GM10266 (cell line): ENCODE data around the gene TPRG1.

Experiments used
- DNase-seq: peaks from one replicate; pipeline ENCODE4 v3.0.0; 2012; ENCODE audit errors: extremely low spot score
- TF ChIP-seq, protein P1 (sequence below): IDR thresholded peaks from 2 replicates; pipeline ENCODE4 v1.5.1; 2012; ENCODE audit warnings: mild to moderate bottlenecking, low read depth; ENCODE audit not compliant: control insufficient read depth, insufficient read depth; ENCODE audit errors: missing control alignments

Gene TPRG1

DNA sequence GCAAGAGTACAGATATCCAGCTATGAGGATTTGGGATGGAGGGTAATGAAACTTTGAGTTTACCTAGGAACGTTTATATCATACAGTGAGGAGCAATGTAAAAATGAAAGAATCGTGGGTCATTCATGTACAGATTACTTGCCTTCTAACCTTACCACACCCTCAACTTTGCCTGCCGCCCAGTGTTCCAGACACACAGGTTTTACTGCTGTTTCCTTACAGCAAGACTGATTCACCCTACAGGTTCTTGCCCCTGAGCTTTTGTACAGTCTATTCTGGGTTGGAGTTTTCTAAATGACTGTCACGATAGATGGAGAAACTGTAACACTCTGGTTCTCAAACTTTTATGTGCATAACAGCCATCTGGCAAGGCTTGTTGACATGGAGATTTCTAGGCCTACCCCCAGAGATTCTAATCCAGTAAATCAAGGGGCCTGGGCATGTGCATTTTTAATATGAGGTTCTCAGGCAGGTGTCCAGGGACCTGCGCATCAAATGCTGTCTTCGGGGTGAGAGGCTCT lies 6.6 kb upstream of the TPRG1 start:
- no peak for DNase-seq
- TF ChIP-seq, protein P1, sequence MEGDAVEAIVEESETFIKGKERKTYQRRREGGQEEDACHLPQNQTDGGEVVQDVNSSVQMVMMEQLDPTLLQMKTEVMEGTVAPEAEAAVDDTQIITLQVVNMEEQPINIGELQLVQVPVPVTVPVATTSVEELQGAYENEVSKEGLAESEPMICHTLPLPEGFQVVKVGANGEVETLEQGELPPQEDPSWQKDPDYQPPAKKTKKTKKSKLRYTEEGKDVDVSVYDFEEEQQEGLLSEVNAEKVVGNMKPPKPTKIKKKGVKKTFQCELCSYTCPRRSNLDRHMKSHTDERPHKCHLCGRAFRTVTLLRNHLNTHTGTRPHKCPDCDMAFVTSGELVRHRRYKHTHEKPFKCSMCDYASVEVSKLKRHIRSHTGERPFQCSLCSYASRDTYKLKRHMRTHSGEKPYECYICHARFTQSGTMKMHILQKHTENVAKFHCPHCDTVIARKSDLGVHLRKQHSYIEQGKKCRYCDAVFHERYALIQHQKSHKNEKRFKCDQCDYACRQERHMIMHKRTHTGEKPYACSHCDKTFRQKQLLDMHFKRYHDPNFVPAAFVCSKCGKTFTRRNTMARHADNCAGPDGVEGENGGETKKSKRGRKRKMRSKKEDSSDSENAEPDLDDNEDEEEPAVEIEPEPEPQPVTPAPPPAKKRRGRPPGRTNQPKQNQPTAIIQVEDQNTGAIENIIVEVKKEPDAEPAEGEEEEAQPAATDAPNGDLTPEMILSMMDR: no peak

DNA sequence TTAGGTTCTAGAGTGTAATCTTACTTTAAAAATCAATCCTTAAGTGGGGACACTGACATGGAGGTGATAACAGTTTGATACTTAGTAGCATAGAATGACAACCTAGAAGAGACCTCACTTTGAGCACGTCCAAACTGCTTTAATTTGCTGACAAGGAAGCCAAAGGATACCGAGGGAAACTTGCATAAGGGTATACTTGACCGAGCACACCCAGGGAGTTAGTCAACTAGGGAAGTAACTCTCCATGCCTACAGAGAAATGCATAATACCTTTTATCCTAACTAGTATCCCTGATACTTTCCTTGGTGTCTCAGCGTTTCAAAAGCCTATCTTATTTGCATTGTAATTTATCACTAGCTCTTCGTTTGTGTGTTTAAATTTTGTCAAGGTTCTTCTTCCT lies 5.5 kb upstream of the TPRG1 start:
- DNase-seq: no peak
- TF ChIP-seq, protein P1: no peak

DNA sequence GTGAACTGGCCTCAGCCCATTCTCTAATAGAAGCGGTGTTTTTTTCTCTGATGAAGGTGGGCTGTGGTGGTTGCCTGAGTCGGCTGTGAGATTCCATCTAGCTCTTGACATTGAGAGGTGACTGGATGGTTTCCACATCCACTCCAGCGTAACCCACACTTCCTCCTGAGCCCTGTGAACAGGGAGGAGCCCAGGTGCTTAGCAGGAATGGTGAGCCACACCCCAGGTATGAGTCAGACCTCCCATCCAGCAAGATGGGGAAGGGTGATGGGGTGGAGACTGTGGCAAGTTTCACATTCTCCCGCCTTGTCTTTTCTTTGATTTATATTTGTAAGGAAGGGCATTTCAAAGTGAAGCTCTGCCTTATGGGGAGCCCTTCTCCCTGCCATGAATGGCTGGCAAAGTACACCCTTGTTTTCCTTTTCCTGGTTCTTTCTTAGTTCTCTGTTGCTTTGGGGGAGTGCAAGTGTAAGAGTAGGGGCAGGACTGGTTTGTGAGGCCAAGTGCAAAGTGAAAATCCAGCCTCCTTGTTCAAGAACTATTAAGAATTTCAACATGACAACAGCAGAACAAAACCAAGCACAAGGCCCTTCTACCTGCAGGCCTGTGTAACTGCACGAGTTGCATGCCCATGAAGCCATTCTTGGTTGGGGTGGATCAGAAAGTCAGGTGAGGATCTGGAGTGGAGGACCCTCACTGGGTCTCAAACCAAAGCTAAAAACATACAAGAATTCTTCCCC lies 4.6 kb upstream of the TPRG1 start:
- TF ChIP-seq, protein P1: no peak
- DNase-seq: no peak

DNA sequence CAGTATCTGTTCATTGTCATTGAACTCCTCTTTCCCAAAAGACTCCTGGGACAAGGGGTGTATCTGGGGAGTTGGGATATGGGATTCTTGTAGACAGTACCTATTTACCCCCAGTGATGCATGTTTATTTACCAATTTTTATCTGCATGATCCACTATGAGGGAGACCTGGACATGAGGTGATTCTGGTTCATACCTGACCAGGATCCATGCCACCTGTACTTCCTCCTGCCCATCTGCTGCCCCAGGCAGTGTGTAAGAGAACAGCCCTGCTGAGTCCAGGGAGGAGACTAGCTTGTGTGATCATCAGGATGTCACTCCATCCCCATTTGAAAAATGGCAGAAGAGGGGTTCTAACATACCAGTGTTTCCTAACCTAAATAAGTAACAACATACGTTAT lies 3.1 kb upstream of the TPRG1 start:
- DNase-seq: no peak
- TF ChIP-seq, protein P1: no peak

DNA sequence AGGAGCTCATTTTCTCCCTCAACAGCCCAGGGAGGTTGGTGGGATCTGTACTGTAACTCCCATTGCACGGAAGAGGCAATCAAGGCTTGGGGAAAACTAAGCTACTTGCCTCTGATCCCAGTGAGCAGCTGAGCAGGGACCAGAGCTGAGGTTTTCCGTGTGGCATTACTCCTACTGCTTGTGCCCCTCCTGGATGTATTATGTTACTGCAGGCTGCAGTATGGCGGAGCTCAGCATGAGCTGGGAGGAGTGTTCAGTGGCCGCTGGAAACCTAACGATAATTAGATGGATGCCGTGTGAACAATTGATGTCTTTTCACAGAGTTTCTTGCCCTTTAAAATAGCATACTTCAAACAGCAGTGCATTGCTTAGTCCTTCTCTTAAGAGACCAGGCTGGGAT lies 2.0 kb upstream of the TPRG1 start:
- TF ChIP-seq, protein P1: no peak
- DNase-seq: no peak

DNA sequence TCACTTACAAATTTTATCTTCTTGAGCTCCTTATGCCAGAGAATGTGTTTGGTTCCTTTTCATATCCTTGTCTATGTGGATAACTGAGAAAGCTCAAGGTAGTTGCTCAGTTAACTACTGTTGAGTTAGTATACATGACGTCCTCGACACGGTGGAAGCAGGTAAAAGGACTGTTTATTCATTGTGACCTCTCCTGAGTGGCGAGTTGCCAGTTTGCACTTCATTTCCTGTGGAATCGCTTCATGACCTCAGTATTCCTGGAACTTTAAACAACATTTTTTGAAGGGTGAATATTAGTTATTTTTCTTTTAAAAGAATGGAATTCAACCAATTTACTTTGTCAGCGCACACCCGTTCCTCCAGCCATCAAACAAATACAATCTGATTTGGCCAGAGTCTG lies 1.2 kb upstream of the TPRG1 start:
- DNase-seq: no peak

More for the DNA sequence above, 1.2 kb upstream of the TPRG1 start:
- TF ChIP-seq, protein P1: no peak
